Body of pancreas (tissue), 4 donors: Measurements from ENCODE around the gene CCDC66. TPM values are rescaled to one million over a fixed set of nuclear protein-coding genes. Genes with fewer than 3 reads are reported as not detected.
A peak's percentile ranks its signal among the peaks of the same experiment; 100 is the strongest.
"Not testable (repeated sequence)": the region's sequence is repeated elsewhere in the genome, so short reads cannot be mapped to it uniquely, and the experiment has no call there.

Source experiments
- ATAC-seq: fragments of 150-250 bp; one replicate; pipeline ENCODE4 v1.9.1; 2016
- DNase-seq, 4 donors: peaks; one replicate each; pipeline ENCODE4 v3.0.0-alpha.2; 2019
- H3K27ac ChIP-seq, 4 donors: fragments of 200-600 bp; sonication (generic); 1 replicate in 3 of 4; 2 replicates in 1 of 4; pipeline versions ENCODE4 v1.5.1 to v1.6.1; 2016 to 2019; ENCODE audit warnings: mild to moderate bottlenecking in 1 of 4, mixed read lengths in 1 of 4, moderate library complexity in 1 of 4
- H3K27me3 ChIP-seq, 2 donors: fragments of 200-600 bp; sonication (generic); one replicate each; pipeline ENCODE4 v1.6.0; 2016; ENCODE audit warnings: mild to moderate bottlenecking in 1 of 2
- H3K36me3 ChIP-seq, 2 donors: fragments of 200-600 bp; sonication (generic); replicated peaks in 1 of 2; 2 replicates each; pipeline ENCODE4 v1.5.1; 2016; ENCODE audit warnings: low read depth in 2 of 2; ENCODE audit not compliant: insufficient read depth in 1 of 2
- H3K4me1 ChIP-seq: fragments of 200-600 bp; sonication (generic); one replicate; pipeline ENCODE4 v1.6.0; 2016
- H3K4me3 ChIP-seq, 2 donors: fragments of 200-600 bp; sonication (generic); 1 replicate in 1 of 2; 2 replicates in 1 of 2; pipeline ENCODE4 v1.5.1; 2016 to 2019
- H3K9me3 ChIP-seq, 3 donors: fragments of 200-600 bp; sonication (generic); 1 replicate in 2 of 3; 2 replicates in 1 of 3; pipeline ENCODE4 v1.5.1; 2016
- POLR2A ChIP-seq, 3 donors: fragments of 450-650 bp; IDR thresholded peaks; one replicate each; pipeline ENCODE4 v1.6.1; 2016; ENCODE audit warnings: antibody characterized with exemption in 3 of 3, mild to moderate bottlenecking in 2 of 3
- WGBS, 2 donors: methylation state at CpG; one replicate each; pipeline ENCODE4 v1.1.5; 2017; 5-methylcytosine and 5-hydroxymethylcytosine counted together
- intact Hi-C: fragments of 100-400 bp; cut with DNase I; formaldehyde crosslinking; loops from one replicate; pipeline ENCODE4 v1.15.1; 2023
- total RNA-seq, 2 donors: library from RNA; depleted of rRNA; stranded (reverse); fragments of >200 nt; gene quantifications; one replicate each; pipeline ENCODE4 v1.1.0, GENCODE V29; 2016
- TF ChIP-seq, protein P1 (sequence below), 7 experiments: fragments of 450-650 bp in 4 of 7; fragments of 200-600 bp in 3 of 7; sonication (generic) in 3 of 7; IDR thresholded peaks; one replicate each; pipeline ENCODE4 v1.5.1; 2016 to 2019; ENCODE audit warnings: antibody characterized with exemption in 7 of 7

CCDC66 gene
- total RNA-seq, 2 donors from 2014 or later: 28.0 to 43.8 TPM

GRCh38 chr3:56536735-56537134 lies 20.2 kb upstream of the CCDC66 start:
- H3K4me1 ChIP-seq: no peaks in the 10 kb centered on the region
- H3K27me3 ChIP-seq: no peaks in the 10 kb centered on the region
- H3K9me3 ChIP-seq: no peaks in the 10 kb centered on the region
- intact Hi-C loops: no loop called here
- 45 to 47% methylated on average over 2 of the region's 2 CpGs for WGBS, 2 donors
- no peak for ATAC-seq
- DNase-seq: no peak
- TF ChIP-seq, protein P1, sequence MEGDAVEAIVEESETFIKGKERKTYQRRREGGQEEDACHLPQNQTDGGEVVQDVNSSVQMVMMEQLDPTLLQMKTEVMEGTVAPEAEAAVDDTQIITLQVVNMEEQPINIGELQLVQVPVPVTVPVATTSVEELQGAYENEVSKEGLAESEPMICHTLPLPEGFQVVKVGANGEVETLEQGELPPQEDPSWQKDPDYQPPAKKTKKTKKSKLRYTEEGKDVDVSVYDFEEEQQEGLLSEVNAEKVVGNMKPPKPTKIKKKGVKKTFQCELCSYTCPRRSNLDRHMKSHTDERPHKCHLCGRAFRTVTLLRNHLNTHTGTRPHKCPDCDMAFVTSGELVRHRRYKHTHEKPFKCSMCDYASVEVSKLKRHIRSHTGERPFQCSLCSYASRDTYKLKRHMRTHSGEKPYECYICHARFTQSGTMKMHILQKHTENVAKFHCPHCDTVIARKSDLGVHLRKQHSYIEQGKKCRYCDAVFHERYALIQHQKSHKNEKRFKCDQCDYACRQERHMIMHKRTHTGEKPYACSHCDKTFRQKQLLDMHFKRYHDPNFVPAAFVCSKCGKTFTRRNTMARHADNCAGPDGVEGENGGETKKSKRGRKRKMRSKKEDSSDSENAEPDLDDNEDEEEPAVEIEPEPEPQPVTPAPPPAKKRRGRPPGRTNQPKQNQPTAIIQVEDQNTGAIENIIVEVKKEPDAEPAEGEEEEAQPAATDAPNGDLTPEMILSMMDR (IDR thresholded peaks at IDR 0.05): no peak
- no peak for TF ChIP-seq POLR2A (IDR thresholded peaks at IDR 0.05)
- no peak overlapping the region for H3K4me3 ChIP-seq
- H3K36me3 ChIP-seq: no peaks in the 10 kb centered on the region
- no peak overlapping the region for H3K27ac ChIP-seq

DNA sequence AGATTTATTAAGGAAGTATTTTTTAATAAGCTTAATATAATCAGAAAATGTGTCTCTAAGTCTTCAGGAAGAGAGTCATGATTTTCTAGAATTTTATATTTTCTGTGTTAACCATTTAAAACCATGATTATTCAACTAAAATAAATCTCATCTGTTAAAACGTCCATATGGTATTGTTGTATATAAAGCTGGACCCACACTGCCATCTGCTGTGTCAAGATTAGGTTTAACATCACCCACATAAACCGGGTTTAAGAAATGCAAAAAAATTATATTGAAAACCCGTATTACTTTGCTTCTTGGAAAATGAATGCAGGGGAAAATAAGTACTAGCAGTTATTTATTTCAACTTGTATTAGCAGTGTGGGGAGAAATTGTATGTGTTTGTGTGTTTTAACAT lies 9.5 kb upstream of the CCDC66 start:
- Histone ChIP-seq H3K4me1 (no peaks in the 10 kb centered on the region), H3K9me3 (no peaks in the 10 kb centered on the region), H3K4me3 (no peak overlapping the region), H3K27ac (no peak overlapping the region), H3K27me3 (no peaks in the 10 kb centered on the region), H3K36me3 (no peaks in the 10 kb centered on the region)
- intact Hi-C loops: no loop called here
- ATAC-seq: no peak
- WGBS, 2 donors: 22 to 29% methylated on average over 3 of the region's 3 CpGs
- no peak for TF ChIP-seq POLR2A (IDR thresholded peaks at IDR 0.05)
- TF ChIP-seq, protein P1 (IDR thresholded peaks at IDR 0.05): no peak
- no peak for DNase-seq

- DNase-seq (no peak), ATAC-seq (no peak)
- peak overlapping the region; percentile 76 to 93 (median 84) for H3K27ac ChIP-seq
- H3K36me3 ChIP-seq: peaks cover 4 to 7% of the 10 kb centered on the region in 2 donors
- WGBS, 2 donors: 7 to 9% methylated on average over 7 of the region's 7 CpGs
- H3K27me3 ChIP-seq: no peaks in the 10 kb centered on the region
- peaks cover 12% of the 10 kb centered on the region for H3K4me1 ChIP-seq
- intact Hi-C loops: no loop called here
- no peaks in the 10 kb centered on the region for H3K9me3 ChIP-seq
- H3K4me3 ChIP-seq: peak overlapping the region in 1 of 2 donors; percentile 89
- no peak for TF ChIP-seq POLR2A (IDR thresholded peaks at IDR 0.05)
- TF ChIP-seq, protein P1 (IDR thresholded peaks at IDR 0.05): no peak
These were observed 826 bp downstream of the CCDC66 start for GRCh38 chr3:56557831-56558170.

DNA sequence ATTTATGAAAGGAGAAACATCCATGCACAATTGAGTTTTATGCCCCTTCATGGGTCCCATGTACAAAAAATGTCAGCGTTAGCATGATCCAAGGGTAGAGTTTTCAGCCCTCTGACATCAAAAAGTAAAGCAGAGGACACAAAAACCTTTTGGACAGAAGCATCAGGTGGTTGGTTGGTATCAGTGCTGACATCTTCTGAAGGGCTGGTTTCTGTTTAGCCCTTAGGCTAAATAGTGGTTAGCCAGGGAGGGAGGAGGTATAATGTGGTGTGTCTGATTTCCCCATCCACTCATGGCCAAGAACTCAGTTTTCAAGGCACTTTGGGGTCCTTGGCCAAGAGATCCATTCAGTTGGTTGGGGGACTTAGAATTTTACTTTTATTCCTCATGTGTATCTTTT lies 16.5 kb downstream of the CCDC66 start:
- ATAC-seq: no peak
- no peak for DNase-seq
- WGBS, 2 donors: 94 to 100% methylated on average over 1 of the region's 1 CpG
- no peaks in the 10 kb centered on the region for H3K27me3 ChIP-seq
- H3K9me3 ChIP-seq: no peaks in the 10 kb centered on the region
- TF ChIP-seq, protein P1 (IDR thresholded peaks at IDR 0.05): no peak
- TF ChIP-seq POLR2A (IDR thresholded peaks at IDR 0.05): no peak
- no peaks in the 10 kb centered on the region for H3K4me1 ChIP-seq
- no peak overlapping the region for H3K27ac ChIP-seq
- no peak overlapping the region for H3K4me3 ChIP-seq
- intact Hi-C loops: no loop called here
- H3K36me3 ChIP-seq: peaks cover 5 to 6% of the 10 kb centered on the region in 2 donors

DNA sequence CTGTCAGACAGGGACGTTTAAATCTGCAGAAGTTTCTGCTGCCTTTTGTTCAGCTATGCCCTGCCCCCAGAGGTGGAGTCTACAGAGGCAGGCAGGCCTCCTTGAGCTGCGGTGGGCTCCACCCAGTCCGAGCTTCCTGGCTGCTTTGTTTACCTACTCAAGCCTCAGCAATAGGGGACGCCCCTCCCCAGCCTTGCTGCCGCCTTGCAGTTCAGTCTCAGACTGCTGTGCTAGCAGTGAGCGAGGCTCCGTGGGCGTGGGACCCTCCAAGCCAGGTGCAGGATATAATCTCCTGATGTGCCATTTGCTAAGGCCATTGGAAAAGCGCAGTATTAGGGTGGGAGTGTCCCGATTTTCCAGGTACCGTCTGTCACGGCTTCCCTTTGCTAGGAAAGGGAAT lies 25.0 kb downstream of the CCDC66 start:
- H3K36me3 ChIP-seq, H3K27me3 ChIP-seq, H3K27ac ChIP-seq, ATAC-seq, DNase-seq, H3K4me3 ChIP-seq, H3K9me3 ChIP-seq, H3K4me1 ChIP-seq, intact Hi-C loops: not testable (repeated sequence)
- 98% methylated on average over 12 of the region's 12 CpGs; no CpG with 5 or more reads in 1 of the 2 donors for WGBS, 2 donors

DNA sequence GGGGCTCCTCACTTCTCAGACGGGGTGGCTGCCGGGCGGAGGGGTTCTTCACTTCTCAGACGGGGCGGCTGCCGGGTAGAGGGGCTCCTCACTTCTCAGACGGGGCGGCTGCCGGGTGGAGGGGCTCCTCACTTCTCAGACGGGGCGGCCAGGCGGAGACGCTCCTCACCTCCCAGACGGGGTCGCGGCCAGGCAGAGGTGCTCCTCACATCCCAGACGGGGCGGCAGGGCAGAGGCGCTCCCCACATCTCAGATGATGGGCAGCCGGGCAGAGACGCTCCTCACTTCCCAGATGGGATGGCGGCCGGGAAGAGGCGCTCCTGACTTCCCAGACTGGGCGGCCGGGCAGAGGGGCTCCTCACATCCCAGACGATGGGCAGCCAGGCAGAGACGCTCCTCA lies 27.3 kb downstream of the CCDC66 start:
- H3K27ac ChIP-seq, H3K4me3 ChIP-seq, H3K4me1 ChIP-seq, intact Hi-C loops, H3K36me3 ChIP-seq, ATAC-seq, DNase-seq, H3K27me3 ChIP-seq, H3K9me3 ChIP-seq: not testable (repeated sequence)
- 80 to 93% methylated on average over 8 to 13 of the region's 28 CpGs for WGBS, 2 donors
